Measurements from ENCODE around the gene MLLT6.
A peak's percentile ranks its signal among the peaks of the same experiment; 100 is the strongest.

MLLT6 gene

GRCh38 chr17:38676706-38677504 lies 28.2 kb upstream of the MLLT6 start:
- peak; percentile 98 for DNase-seq

- DNase-seq, result no peak
Measured at GRCh38 chr17:38677819-38678218, 27.3 kb upstream of the MLLT6 start.

- DNase-seq, result no peak
Measured at GRCh38 chr17:38681096-38681495, 24.0 kb upstream of the MLLT6 start.

- no peak for DNase-seq
Measured at GRCh38 chr17:38685491-38685890, 19.6 kb upstream of the MLLT6 start.

- DNase-seq, result no peak
Measured at GRCh38 chr17:38687286-38687685, 17.8 kb upstream of the MLLT6 start.

GRCh38 chr17:38690386-38690785 lies 14.7 kb upstream of the MLLT6 start:
- no peak for DNase-seq

GRCh38 chr17:38691154-38691553 lies 13.9 kb upstream of the MLLT6 start:
- no peak for DNase-seq

GRCh38 chr17:38693700-38694329 lies 11.3 kb upstream of the MLLT6 start:
- no peak for DNase-seq

- no peak for DNase-seq
Measured at GRCh38 chr17:38697061-38697820, 7.8 kb upstream of the MLLT6 start.

GRCh38 chr17:38698760-38699159 lies 6.3 kb upstream of the MLLT6 start:
- no peak for DNase-seq

GRCh38 chr17:38701504-38702165 lies 3.4 kb upstream of the MLLT6 start:
- DNase-seq, result no peak

GRCh38 chr17:38702166-38702915 lies 2.7 kb upstream of the MLLT6 start:
- peak; percentile 95 for DNase-seq

- no peak for DNase-seq
Measured at GRCh38 chr17:38702916-38703741, 1.9 kb upstream of the MLLT6 start.

GRCh38 chr17:38703742-38704605 lies 1.1 kb upstream of the MLLT6 start:
- DNase-seq, result peak; percentile 97

GRCh38 chr17:38705523-38705802 lies 390 bp downstream of the MLLT6 start:
- no peak for DNase-seq

GRCh38 chr17:38705803-38706504 lies 881 bp downstream of the MLLT6 start:
- DNase-seq, result peak; percentile 76

GRCh38 chr17:38706505-38707216 lies 1.6 kb downstream of the MLLT6 start:
- DNase-seq, result no peak

GRCh38 chr17:38707678-38708351 lies 2.7 kb downstream of the MLLT6 start:
- no peak for DNase-seq
